SK-N-SH treated with all-trans-retinoic acid at 6 μM for 48 hours (cell line): ENCODE data around the gene ADSS1.

Source experiments
- ATAC-seq: fragments of 200-7000 bp; cut with Tn5 transposase; 3 replicates; pipeline ENCODE4 v1.9.1; 2020; ENCODE audit warnings: mild to moderate bottlenecking, moderate library complexity
- ARNTL ChIP-seq: fragments of 450-650 bp; formaldehyde crosslinking; IDR thresholded peaks from 2 replicates; pipeline ENCODE4 v1.5.0; 2020; ENCODE audit warnings: low read depth, mild to moderate bottlenecking, moderate library complexity, borderline replicate concordance
- CREB5 ChIP-seq: fragments of 250-450 bp; sonication (Bioruptor Pico); IDR thresholded peaks from 2 replicates; pipeline ENCODE4 v1.5.1; 2020; ENCODE audit warnings: low read depth, mild to moderate bottlenecking, moderate library complexity
- CSDC2 ChIP-seq: fragments of 250-450 bp; sonication (Bioruptor Pico); IDR thresholded peaks from 2 replicates; pipeline ENCODE4 v1.5.0; 2020; ENCODE audit warnings: mild to moderate bottlenecking, moderate library complexity
- CSRNP3 ChIP-seq: fragments of 250-450 bp; sonication (Bioruptor Pico); IDR thresholded peaks from 2 replicates; pipeline ENCODE4 v1.5.1; 2021; ENCODE audit warnings: mild to moderate bottlenecking, moderate library complexity
- GLIS3 ChIP-seq: fragments of 250-450 bp; sonication (Bioruptor Pico); IDR thresholded peaks from 2 replicates; pipeline ENCODE4 v1.5.0; 2020; ENCODE audit warnings: mild to moderate bottlenecking, moderate library complexity
- ISL1 ChIP-seq: fragments of 250-450 bp; sonication (Bioruptor Pico); IDR thresholded peaks from 2 replicates; pipeline ENCODE4 v2.1.2; 2022; ENCODE audit warnings: mild to moderate bottlenecking, moderate library complexity
- OSR1 ChIP-seq: fragments of 250-450 bp; sonication (Bioruptor Pico); IDR thresholded peaks from 2 replicates; pipeline ENCODE4 v1.8.0; 2022; ENCODE audit warnings: moderate library complexity, mild to moderate bottlenecking, inconsistent platforms
- PATZ1 ChIP-seq: fragments of 250-450 bp; sonication (Bioruptor Pico); IDR thresholded peaks from 2 replicates; pipeline ENCODE4 v1.8.0; 2020; ENCODE audit warnings: mild to moderate bottlenecking, moderate library complexity, borderline replicate concordance
- POU6F1 ChIP-seq: fragments of 250-450 bp; sonication (Bioruptor Pico); IDR thresholded peaks from 2 replicates; pipeline ENCODE4 v1.8.0; 2021; ENCODE audit warnings: low read depth, mild to moderate bottlenecking, moderate library complexity, borderline replicate concordance
- PPARA ChIP-seq: fragments of 250-450 bp; sonication (Bioruptor Pico); IDR thresholded peaks from 2 replicates; pipeline ENCODE4 v1.5.0; 2020; ENCODE audit warnings: mild to moderate bottlenecking, borderline replicate concordance
- RARB ChIP-seq: fragments of 250-450 bp; sonication (Bioruptor Pico); IDR thresholded peaks from 2 replicates; pipeline ENCODE4 v1.8.0; 2021; ENCODE audit warnings: mild to moderate bottlenecking, moderate library complexity
- SNAI2 ChIP-seq: fragments of 250-450 bp; sonication (Bioruptor Pico); IDR thresholded peaks from 2 replicates; pipeline ENCODE4 v1.5.0; 2020; ENCODE audit warnings: mild to moderate bottlenecking, moderate library complexity
- TCF4 ChIP-seq: fragments of 250-450 bp; sonication (Bioruptor Pico); IDR thresholded peaks from 2 replicates; pipeline ENCODE4 v1.8.0; 2021; ENCODE audit warnings: mild to moderate bottlenecking, moderate library complexity, borderline replicate concordance
- TOX ChIP-seq: fragments of 250-450 bp; sonication (Bioruptor Pico); IDR thresholded peaks from 2 replicates; pipeline ENCODE4 v1.8.0; 2021; ENCODE audit warnings: mild to moderate bottlenecking, moderate library complexity, borderline replicate concordance
- TSHZ2 ChIP-seq: fragments of 250-450 bp; sonication (Bioruptor Pico); IDR thresholded peaks from 2 replicates; pipeline ENCODE4 v1.5.0; 2020; ENCODE audit warnings: mild to moderate bottlenecking, moderate library complexity
- ZC3H10 ChIP-seq: fragments of 250-450 bp; sonication (Bioruptor Pico); IDR thresholded peaks from 2 replicates; pipeline ENCODE4 v1.5.1; 2021; ENCODE audit warnings: mild to moderate bottlenecking, moderate library complexity
- ZFP3 ChIP-seq: fragments of 250-450 bp; sonication (Bioruptor Pico); IDR thresholded peaks from 2 replicates; pipeline ENCODE4 v1.5.0; 2020; ENCODE audit warnings: mild to moderate bottlenecking, moderate library complexity
- ZFP30 ChIP-seq: fragments of 450-650 bp; formaldehyde crosslinking; IDR thresholded peaks from 2 replicates; pipeline ENCODE4 v1.5.0; 2022; ENCODE audit warnings: mild to moderate bottlenecking, moderate library complexity
- ZNF565 ChIP-seq: fragments of 450-650 bp; formaldehyde crosslinking; conservative IDR thresholded peaks from 2 replicates; pipeline ENCODE4 v1.5.0; 2020; ENCODE audit warnings: low read depth, mild to moderate bottlenecking, moderate library complexity
- ZNF70 ChIP-seq: fragments of 450-650 bp; formaldehyde crosslinking; IDR thresholded peaks from 2 replicates; pipeline ENCODE4 v1.5.0; 2020; ENCODE audit warnings: mild to moderate bottlenecking, moderate library complexity
- ZNF8 ChIP-seq: fragments of 450-650 bp; formaldehyde crosslinking; IDR thresholded peaks from 2 replicates; pipeline ENCODE4 v1.5.0; 2020; ENCODE audit warnings: mild to moderate bottlenecking, moderate library complexity

The ADSS1 gene

GRCh38 chr14:104678901-104679705 is 44.9 kb upstream of the ADSS1 start:
- ATAC-seq = no peak
- TF ChIP-seq ZNF70 = no peak
- TF ChIP-seq CSRNP3 (CRISPR knock-in tag) = no peak
- no peak for TF ChIP-seq TCF4 (CRISPR knock-in tag)
- TF ChIP-seq, all 23 proteins: peak for 0

- peak; percentile 78 for ATAC-seq
- TF ChIP-seq ZFP3 (CRISPR knock-in tag) = no peak
- TF ChIP-seq OSR1 (CRISPR knock-in tag) = no peak
- no peak for TF ChIP-seq CSDC2 (CRISPR knock-in tag)
- no peak for TF ChIP-seq RARB
- no peak for TF ChIP-seq ZNF565 (CRISPR knock-in tag)
- no peak for TF ChIP-seq TOX (CRISPR knock-in tag)
- no peak for TF ChIP-seq CREB5 (CRISPR knock-in tag)
- no peak for TF ChIP-seq ZNF8 (CRISPR knock-in tag)
- no peak for TF ChIP-seq ARNTL (CRISPR knock-in tag)
- TF ChIP-seq ZNF70 = no peak
- TF ChIP-seq PPARA (CRISPR knock-in tag) = no peak
- no peak for TF ChIP-seq SNAI2 (CRISPR knock-in tag)
- TF ChIP-seq ZC3H10 = no peak
- TF ChIP-seq ISL1 (CRISPR knock-in tag) = no peak
- no peak for TF ChIP-seq TCF4 (CRISPR knock-in tag)
- no peak for TF ChIP-seq TSHZ2
- TF ChIP-seq ZFP30 = no peak
These were observed 43.8 kb upstream of the ADSS1 start for GRCh38 chr14:104680056-104680805.

- TF ChIP-seq GLIS3 (CRISPR knock-in tag) (no peak), ZNF70 (no peak), PATZ1 (CRISPR knock-in tag) (no peak), POU6F1 (CRISPR knock-in tag) (no peak), ARNTL (CRISPR knock-in tag) (no peak), PPARA (CRISPR knock-in tag) (no peak)
- TF ChIP-seq, all 23 proteins: peak for 0
- ATAC-seq = peak; percentile 73
These were observed 43.0 kb upstream of the ADSS1 start for GRCh38 chr14:104680806-104681688.
